A673 (cell line): ENCODE measurements around the gene TNFRSF14. TPM values are rescaled to one million over a fixed set of nuclear protein-coding genes. Genes with fewer than 3 reads are reported as not detected.

Experiments
- BruUV-seq: library from RNA; stranded (reverse); fragments of 400-500 nt; replicated peaks from 2 replicates; lab custom pipeline; 2021; lab: Mats Ljungman, UMichigan
- CTCF ChIA-PET: fragments of 300-600 bp; sonication (Branson Sonifier 250); formaldehyde crosslinking; loops from one replicate; lab custom pipeline; 2022; ENCODE audit warnings: antibody characterized with exemption; lab: Charles Lee
- POLR2A ChIA-PET: fragments of 300-600 bp; sonication (Branson Sonifier 250); formaldehyde crosslinking; loops from one replicate; lab custom pipeline; 2022; ENCODE audit warnings: antibody characterized with exemption; ENCODE audit not compliant: low non-redundant PET; lab: Charles Lee
- DNase-seq: peaks from one replicate; pipeline ENCODE4 v3.0.0-alpha.2; 2015; ENCODE audit warnings: low spot score
- H3K27ac ChIP-seq: fragments of 200-600 bp; sonication (generic); 2 replicates; pipeline ENCODE4 v1.5.1; 2016; ENCODE audit warnings: mixed run types, low read depth, mild to moderate bottlenecking, mixed read lengths, antibody characterized with exemption, low read length; ENCODE audit not compliant: poor library complexity, severe bottlenecking
- H3K27me3 ChIP-seq: fragments of 200-600 bp; sonication (generic); replicated peaks from 2 replicates; pipeline ENCODE4 v1.6.1; 2017; ENCODE audit warnings: mixed run types, low read depth, mild to moderate bottlenecking, mixed read lengths, antibody characterized with exemption, low read length; ENCODE audit not compliant: insufficient read depth, poor library complexity
- H3K36me3 ChIP-seq: fragments of 200-600 bp; sonication (generic); 2 replicates; pipeline ENCODE4 v1.6.1; 2016; ENCODE audit warnings: mixed run types, mild to moderate bottlenecking, mixed read lengths, antibody characterized with exemption, low read length; ENCODE audit not compliant: insufficient read depth, poor library complexity, severe bottlenecking
- H3K4me1 ChIP-seq: fragments of 200-600 bp; sonication (generic); 2 replicates; pipeline ENCODE4 v1.6.1; 2017; ENCODE audit warnings: mixed run types, mild to moderate bottlenecking, mixed read lengths, antibody characterized with exemption, low read length; ENCODE audit not compliant: insufficient read depth, poor library complexity, severe bottlenecking
- H3K4me3 ChIP-seq: fragments of 200-600 bp; sonication (generic); 2 replicates; pipeline ENCODE4 v1.5.1; 2016; ENCODE audit warnings: low read depth, mixed run types, mild to moderate bottlenecking, mixed read lengths, low read length; ENCODE audit not compliant: poor library complexity, severe bottlenecking
- H3K9me3 ChIP-seq: fragments of 200-600 bp; sonication (generic); 2 replicates; pipeline ENCODE4 v1.6.1; 2016; ENCODE audit warnings: mixed run types, low read depth, mild to moderate bottlenecking, mixed read lengths, antibody characterized with exemption, low read length; ENCODE audit not compliant: poor library complexity, severe bottlenecking
- EZH2 ChIP-seq: fragments of 200-600 bp; sonication (generic); IDR thresholded peaks from 2 replicates; pipeline ENCODE4 v1.6.1; 2017; ENCODE audit warnings: borderline replicate concordance, low read depth, mild to moderate bottlenecking, mixed read lengths, antibody characterized with exemption, low read length; ENCODE audit not compliant: poor library complexity, severe bottlenecking
- intact Hi-C: fragments of 100-400 bp; cut with micrococcal nuclease; formaldehyde crosslinking; loops from one replicate; pipeline ENCODE4 v1.10.0; 2022; ENCODE audit not compliant: unreplicated experiment
- total RNA-seq: library from RNA; stranded (reverse); gene quantifications from 2 replicates; pipeline ENCODE4 v1.2.3, GENCODE V29; 2021
- TF ChIP-seq, protein P1 (sequence below): fragments of 300-800, 200-600 bp; sonication (generic); conservative IDR thresholded peaks from 2 replicates; pipeline ENCODE4 v1.5.1; 2017; ENCODE audit warnings: low read depth, mild to moderate bottlenecking, antibody characterized with exemption, low read length, moderate library complexity, mixed read lengths

TNFRSF14 gene
- total RNA-seq, 1 experiment from 2014 or later = 4.6 TPM

DNA sequence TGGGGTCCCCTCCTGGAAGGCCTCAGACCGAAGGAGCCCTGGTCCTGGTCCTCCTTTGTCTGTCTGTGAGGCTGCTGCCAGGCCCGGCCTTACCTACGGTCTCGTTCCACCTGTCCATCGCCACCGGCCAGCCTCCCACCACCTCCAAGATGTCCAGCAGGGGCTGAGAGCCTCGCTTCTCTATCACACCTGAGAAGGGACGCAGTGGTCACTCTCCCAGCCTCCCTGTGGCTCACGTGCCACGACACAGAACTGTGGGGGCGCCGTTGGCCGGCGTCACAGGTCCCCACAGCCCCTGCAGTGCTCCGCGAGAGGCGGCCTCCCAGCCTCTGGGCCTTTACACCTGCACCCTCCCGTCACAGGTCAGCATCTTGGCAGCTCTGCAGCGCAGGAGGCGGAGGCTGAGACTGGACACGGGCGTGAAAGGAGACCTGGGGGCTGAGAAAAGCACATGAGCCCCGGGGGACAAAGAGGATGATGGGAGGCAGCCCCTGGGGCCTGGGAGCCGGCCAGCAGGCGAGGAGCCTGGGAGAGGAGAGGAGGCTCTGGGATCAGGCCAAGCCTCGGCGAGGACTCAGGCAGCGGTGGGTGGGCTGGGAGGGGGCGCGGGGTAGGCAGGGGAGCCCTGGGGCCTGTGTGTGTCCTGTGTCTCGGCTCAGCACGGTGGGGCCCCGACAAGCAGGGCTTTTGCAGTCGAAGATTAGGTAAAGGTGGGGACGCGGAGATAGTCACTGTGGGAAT, 50.9 kb downstream of the TNFRSF14 start:
- intact Hi-C loops = no loop called here
- ChIA-PET POLR2A (no interaction called here), CTCF (no interaction called here)
- H3K27me3 ChIP-seq = peaks cover 2% of the 10 kb centered on the region
- H3K36me3 ChIP-seq = no peaks in the 10 kb centered on the region
- H3K4me1 ChIP-seq = no peaks in the 10 kb centered on the region
- no peaks in the 10 kb centered on the region for H3K9me3 ChIP-seq
- no peak for TF ChIP-seq EZH2
- TF ChIP-seq, protein P1, sequence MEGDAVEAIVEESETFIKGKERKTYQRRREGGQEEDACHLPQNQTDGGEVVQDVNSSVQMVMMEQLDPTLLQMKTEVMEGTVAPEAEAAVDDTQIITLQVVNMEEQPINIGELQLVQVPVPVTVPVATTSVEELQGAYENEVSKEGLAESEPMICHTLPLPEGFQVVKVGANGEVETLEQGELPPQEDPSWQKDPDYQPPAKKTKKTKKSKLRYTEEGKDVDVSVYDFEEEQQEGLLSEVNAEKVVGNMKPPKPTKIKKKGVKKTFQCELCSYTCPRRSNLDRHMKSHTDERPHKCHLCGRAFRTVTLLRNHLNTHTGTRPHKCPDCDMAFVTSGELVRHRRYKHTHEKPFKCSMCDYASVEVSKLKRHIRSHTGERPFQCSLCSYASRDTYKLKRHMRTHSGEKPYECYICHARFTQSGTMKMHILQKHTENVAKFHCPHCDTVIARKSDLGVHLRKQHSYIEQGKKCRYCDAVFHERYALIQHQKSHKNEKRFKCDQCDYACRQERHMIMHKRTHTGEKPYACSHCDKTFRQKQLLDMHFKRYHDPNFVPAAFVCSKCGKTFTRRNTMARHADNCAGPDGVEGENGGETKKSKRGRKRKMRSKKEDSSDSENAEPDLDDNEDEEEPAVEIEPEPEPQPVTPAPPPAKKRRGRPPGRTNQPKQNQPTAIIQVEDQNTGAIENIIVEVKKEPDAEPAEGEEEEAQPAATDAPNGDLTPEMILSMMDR = no peak
- no peak overlapping the region for H3K27ac ChIP-seq
- no peak for DNase-seq
- no TSS peak for BruUV-seq
- H3K4me3 ChIP-seq = no peak overlapping the region

DNA sequence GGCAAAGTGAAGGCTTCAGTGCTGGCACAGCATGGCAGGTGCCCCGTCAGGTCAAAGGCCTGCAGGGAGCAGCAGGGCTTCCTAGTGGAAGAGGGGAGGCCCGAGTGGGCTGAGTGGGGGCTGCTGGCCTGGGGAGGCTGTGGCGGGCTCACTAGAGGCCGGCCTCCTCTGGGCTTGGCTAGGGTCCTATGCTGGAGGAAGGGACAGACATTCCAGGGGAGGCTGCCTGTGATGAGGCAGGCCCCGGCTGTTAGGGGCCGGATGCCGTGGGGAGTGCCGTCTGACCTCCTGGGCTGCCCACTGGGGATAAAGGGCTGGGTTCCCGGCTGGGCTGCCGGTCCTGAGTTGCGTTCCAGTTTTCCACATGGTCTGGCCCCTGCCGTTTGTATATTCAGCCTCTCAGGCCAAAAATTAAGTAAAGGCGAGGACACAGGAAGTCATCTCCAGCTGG, 51.5 kb downstream of the TNFRSF14 start:
- intact Hi-C loops = no loop called here
- Histone ChIP-seq H3K36me3 (no peaks in the 10 kb centered on the region), H3K9me3 (no peaks in the 10 kb centered on the region), H3K27ac (no peak overlapping the region), H3K4me1 (no peaks in the 10 kb centered on the region), H3K27me3 (no peaks in the 10 kb centered on the region), H3K4me3 (no peak overlapping the region)
- DNase-seq = no peak
- no TSS peak for BruUV-seq
- POLR2A ChIA-PET = no interaction called here
- TF ChIP-seq EZH2 = no peak
- TF ChIP-seq, protein P1 = no peak
- CTCF ChIA-PET = no interaction called here

DNA sequence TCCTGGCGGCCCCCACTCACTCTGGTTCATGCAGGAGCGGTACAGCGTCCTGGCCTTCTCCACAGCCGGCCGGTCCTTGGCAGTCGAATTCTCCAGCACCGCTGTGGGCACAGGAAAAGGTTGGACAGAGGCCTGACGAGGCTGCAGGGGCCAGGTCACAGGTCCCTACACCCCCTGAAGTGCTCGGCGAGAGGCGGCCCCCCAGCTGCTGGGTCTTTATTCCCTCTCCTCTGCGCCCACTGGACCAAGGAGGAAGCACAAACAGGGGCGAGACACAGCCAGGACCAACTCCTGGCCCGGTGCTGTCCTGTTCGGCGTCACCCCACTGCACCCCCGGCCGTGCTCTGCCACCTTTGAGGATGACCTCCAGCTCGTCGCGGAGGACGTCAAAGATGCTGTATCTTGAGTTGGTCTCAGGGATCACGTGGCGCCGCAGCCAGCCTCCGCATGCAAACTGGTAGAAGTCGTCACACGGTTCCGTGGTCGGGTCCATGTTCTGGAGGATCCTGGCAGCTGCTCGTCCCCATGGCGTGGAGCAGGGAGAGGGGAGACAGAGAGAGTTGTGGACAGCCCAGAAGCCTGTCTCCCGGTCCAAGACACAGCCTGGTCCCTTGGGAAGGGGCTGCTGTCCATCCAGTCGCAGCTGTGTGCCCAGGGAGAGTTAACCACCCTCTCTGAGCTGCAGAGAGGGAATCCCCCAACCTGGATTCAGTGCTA, 53.3 kb downstream of the TNFRSF14 start:
- CTCF ChIA-PET = no interaction called here
- POLR2A ChIA-PET = no interaction called here
- no peaks in the 10 kb centered on the region for H3K27me3 ChIP-seq
- no peaks in the 10 kb centered on the region for H3K4me1 ChIP-seq
- H3K4me3 ChIP-seq = no peak overlapping the region
- intact Hi-C loops = no loop called here
- DNase-seq = no peak
- no peak overlapping the region for H3K27ac ChIP-seq
- H3K36me3 ChIP-seq = no peaks in the 10 kb centered on the region
- no TSS peak for BruUV-seq
- no peaks in the 10 kb centered on the region for H3K9me3 ChIP-seq
- TF ChIP-seq, protein P1 = no peak
- no peak for TF ChIP-seq EZH2
